ENCODE measurements around the gene P3H3.

The P3H3 gene

GRCh38 chr12:6826734-6827436, 1.3 kb upstream of the P3H3 start:
- DNase-seq (ENCODE audit: low read depth in 2 of 2), result no peak

GRCh38 chr12:6827437-6827911, 733 bp upstream of the P3H3 start:
- peak in 1 of 2 donors; percentile 26 for DNase-seq (ENCODE audit: low read depth in 2 of 2)

DNA sequence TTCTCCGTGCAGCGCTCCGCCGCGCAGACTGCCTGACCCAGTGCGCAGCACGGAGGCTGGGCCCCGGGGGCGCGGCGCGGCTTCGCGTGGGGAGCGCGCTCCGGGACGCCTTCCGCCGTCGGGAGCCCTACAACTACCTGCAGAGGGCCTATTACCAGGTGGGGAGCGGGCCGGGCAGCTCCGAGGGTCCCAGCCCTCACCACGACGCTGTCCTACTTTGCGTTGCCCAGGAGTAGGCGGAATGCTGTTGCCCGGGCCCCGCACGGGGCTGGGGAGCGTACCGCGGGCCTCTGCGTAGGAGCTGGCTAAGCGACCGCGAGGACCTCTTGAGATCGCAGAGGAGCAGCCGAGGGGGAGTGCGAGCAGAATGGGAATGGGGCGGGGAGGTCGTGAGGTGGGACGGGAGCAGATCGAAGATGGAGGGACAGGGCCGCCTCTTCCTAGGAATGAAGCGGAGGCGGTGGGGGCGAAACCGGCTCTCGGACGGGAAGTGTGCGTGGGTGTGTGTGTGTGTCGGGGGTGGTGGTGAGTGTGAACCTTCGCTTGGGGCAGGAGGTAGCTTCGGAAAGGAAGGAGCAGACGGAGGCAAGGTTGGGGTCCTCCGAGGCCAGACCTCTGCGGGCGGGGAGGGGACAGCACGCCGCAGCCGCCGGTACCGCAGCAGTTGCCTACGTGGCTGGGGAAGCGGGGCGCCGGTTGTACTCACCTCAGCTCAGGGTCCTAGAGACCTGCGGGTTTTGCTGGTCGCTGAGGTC, 751 bp downstream of the P3H3 start:
- peak in 1 of 2 donors; percentile 35 for DNase-seq (ENCODE audit: low read depth in 2 of 2)

DNA sequence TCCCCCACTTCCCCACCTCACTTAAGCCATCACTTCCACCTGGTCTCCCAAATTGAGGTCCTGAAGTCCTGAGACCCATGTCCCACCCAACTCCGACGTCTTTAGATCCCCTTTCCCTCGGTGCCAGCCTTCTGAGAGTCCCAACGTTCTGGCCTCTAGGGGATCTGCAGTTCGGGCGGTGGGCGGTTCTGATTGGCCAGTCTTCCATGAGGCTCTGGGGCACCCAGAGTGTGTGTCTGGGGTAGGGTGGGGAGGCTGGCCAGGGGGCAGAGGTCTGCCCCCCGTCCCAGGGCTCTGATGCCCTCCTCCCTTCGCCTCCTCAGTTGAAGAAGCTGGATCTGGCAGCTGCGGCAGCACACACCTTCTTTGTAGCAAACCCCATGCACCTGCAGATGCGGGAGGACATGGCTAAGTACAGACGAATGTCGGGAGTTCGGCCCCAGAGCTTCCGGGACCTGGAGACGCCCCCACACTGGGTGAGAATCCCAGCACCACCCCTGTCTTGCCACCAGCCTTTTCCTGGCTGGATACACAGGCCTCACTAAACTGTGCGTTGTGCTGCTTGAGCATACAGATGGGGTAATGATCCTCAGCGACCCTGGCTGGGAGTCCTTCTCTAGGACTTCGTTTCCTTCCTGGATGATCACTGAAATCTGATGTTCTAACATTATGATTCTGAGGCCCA, 1.5 kb downstream of the P3H3 start:
- no peak for DNase-seq (ENCODE audit: low read depth in 2 of 2)

DNA sequence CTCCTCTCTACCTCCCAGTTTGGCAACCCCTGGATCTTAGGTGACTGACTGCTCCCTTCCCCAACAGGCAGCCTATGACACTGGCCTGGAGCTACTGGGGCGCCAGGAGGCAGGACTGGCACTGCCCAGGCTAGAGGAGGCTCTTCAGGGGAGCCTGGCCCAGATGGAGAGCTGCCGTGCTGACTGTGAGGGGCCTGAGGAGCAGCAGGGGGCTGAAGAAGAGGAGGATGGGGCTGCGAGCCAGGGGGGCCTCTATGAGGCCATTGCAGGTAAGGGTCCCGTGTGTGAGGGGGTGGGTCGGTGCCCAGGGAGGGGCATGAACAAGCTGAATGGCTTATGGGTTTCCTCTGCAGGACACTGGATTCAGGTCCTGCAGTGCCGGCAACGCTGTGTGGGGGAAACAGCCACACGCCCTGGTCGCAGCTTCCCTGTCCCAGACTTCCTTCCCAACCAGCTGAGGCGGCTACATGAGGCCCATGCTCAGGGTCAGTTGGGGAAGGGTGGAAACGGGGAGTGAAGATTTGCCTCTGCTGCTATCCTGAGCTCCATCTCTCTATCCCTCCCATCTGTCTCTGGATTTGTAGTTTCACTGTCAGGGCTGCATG, 2.2 kb downstream of the P3H3 start:
- DNase-seq (ENCODE audit: low read depth in 2 of 2), result no peak

- DNase-seq (ENCODE audit: low read depth in 2 of 2), result no peak
Measured at GRCh38 chr12:6830999-6831398, 2.8 kb downstream of the P3H3 start.

- DNase-seq (ENCODE audit: low read depth in 2 of 2), result no peak
Measured at GRCh38 chr12:6831450-6831995, 3.3 kb downstream of the P3H3 start.

DNA sequence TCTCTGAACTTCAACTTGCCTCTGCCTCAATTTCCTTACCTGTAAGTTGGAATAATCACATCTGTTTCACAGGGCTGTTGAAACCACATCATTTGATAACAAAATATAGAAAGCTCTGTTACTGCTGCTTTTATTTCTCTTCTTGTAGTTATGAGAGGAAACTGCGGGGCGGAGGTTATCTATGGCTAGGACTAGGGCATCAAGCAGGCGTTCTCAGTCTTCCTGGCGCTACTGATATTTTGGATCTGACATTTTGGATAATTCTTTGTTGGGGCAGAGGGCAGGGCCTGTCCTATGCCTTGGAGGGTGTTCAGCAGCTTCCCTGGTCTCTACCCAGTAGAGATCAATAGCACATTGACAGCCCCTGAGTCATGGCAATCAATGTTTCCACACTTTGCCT, 3.9 kb downstream of the P3H3 start:
- no peak for DNase-seq (ENCODE audit: low read depth in 2 of 2)

DNA sequence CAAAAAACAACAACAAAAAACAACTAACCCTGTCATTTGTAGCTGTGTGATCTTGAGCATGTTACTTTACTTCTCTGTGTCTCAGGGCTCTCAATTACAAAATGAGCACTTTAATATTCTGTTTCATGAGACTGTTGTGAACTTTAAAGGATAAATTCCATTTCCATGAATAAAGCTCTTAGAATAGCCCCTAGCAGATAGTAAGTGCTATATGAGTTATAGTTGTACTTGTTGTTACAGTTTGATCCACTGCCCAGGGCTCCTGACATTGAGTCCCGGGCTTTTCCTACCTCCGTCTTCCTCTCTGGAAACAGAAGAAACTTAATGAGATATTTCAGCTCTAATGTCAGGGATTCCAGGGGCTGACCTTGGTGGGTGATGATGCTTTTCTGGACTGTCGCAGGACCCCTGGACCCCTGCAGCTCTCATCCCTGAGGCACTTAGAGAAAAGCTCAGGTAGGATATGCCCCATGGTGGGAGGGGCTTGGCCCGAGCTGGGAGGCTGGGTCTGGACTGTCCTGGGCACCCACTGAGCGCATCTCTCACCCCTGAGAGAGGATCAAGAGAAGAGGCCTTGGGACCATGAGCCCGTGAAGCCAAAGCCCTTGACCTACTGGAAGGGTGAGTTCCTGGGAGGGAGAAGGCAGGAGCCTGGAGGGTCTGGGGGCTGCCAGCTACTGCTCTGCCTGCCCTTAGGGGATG, 5.1 kb downstream of the P3H3 start:
- no peak for DNase-seq (ENCODE audit: low read depth in 2 of 2)

- DNase-seq (ENCODE audit: low read depth in 2 of 2), result no peak
Measured at GRCh38 chr12:6834254-6834653, 6.0 kb downstream of the P3H3 start.

DNA sequence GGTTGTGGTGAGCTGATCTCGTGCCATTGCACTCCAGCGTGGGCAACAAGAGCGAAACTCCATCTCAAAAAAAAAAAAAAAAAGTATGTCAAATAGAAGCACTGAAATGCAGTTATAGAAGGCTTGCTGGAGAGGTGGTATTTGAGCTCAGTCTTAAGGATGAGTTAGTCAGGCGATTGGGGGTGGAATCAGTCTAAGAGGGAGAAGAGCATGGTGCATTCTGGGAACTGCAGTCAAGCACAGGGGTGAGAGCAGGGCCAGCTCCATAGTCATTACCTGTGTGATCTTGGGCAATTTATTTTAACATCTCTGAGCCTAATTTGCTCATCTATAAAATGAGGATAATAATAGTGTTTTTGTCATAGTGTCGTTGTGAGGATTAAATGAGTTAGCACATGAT, 6.7 kb downstream of the P3H3 start:
- no peak for DNase-seq (ENCODE audit: low read depth in 2 of 2)

DNA sequence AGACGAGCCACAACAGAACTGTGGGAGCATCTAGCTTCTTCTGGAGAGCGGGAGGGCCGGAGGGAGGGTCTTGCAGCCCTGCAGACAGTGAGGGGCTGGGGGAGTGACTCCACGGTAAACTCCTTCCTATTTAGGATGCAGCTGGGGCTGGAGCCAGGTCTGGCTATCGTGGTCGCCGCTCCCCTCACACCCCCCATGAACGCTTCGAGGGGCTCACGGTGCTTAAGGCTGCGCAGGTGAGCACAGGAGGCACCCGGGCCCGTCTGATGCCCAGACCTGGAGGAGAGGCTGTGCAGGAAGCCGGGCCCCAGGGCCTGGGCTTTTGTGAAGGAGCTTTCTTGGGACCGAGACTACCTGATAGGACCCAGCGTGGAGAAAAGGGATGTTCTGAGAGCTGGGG, 8.6 kb downstream of the P3H3 start:
- DNase-seq (ENCODE audit: low read depth in 2 of 2), result no peak

DNA sequence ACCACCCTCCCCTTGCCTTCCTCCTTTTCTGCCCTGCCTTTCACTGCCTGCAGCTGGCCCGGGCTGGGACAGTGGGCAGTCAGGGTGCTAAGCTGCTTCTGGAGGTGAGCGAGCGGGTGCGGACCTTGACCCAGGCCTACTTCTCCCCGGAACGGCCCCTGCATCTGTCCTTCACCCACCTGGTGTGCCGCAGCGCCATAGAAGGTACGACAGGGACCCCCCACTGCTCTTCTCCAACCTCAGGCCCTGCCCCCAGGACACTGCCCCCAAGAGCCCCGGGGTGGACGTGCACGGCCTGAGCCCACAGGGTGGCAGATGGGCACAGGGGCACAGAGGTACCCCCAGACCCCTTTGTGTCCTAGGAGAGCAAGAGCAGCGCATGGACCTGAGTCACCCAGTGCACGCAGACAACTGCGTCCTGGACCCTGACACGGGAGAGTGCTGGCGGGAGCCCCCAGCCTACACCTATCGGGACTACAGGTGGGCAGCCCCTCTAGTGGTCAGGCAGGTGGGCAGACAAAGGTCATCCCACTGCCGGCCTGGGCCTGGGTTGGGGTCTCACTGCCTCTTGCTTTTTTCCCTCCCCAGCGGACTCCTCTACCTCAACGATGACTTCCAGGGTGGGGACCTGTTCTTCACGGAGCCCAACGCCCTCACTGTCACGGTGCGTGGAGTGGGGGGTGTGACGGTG, 9.3 kb downstream of the P3H3 start:
- DNase-seq (ENCODE audit: low read depth in 2 of 2), result no peak

DNA sequence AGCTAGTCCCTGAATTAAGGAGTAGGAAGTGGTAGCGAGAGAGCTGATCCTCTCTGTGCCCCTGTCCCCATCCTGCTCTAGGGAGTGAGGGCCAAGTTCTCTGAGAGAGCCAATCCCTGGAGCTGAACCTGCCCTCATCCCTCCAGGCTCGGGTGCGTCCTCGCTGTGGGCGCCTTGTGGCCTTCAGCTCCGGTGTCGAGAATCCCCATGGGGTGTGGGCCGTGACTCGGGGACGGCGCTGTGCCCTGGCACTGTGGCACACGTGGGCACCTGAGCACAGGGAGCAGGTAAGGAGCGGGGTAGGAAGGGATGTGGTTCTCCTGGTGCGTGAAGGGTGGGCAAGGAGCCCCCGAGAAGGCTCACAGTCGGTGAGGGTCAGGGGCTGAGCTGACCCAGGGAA, 10.6 kb downstream of the P3H3 start:
- no peak for DNase-seq (ENCODE audit: low read depth in 2 of 2)

- no peak for DNase-seq (ENCODE audit: low read depth in 2 of 2)
Measured at GRCh38 chr12:6839482-6840201, 11.4 kb downstream of the P3H3 start.

DNA sequence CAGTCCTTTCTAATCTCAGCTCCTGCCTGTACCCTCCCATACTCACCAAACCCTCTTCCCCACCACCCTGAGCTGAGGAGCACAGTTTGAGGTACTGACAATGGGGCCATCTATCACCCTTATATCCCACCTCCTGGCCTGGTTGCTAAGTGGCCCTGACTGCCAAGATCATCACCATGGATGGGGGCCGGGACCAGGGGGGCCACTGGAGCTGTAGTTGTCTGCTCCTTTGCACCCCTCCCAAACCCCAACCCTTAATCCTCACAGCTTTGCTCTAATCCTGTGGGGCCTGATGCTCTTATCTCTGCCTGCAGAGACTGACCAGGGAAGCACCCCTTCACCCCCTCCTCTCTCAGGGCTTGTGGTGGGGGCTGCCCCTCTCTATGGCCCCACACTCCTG, 12.1 kb downstream of the P3H3 start:
- DNase-seq (ENCODE audit: low read depth in 2 of 2), result no peak

DNA sequence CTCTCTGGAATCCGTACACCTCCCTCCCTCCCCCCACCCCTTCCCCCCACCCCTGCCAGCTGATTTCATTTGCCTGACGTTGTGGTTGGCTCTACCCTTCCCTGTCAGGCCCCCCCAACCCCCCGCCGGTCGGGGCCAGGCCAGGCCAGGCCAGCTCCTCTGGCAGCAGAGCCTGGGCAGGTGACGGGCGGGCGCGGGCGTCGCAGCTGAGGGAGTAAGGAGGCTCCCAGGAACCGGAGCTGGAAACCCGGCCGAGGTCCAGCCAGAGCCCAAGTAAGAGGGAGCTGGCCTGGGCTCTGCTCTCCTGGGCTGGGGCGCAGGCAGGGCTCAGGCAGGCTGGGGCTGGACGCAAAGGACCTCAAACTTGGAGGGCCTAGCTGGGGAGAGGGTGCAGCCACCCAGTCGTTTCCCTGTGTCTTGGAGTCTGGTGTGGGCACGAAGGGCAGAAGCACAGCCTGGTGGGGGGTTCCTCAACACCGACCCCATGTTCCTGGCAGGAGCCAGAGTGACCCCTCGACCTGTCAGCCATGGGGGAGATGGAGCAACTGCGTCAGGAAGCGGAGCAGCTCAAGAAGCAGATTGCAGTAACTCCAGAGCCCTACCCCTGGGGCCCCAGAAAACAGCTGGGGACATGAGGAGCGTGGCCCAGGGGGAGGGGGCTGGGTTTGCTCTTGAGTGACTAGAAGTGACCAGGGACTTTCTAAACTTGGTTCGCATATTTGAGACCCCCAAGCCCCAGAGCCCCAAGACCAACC, 12.7 kb downstream of the P3H3 start, which contains the start of gene GNB3:
Gene GNB3 (plus strand): TSS at position 165 of the 755 bp plus-strand sequence. CDS start 363 bp downstream, at position 528.
- DNase-seq (ENCODE audit: low read depth in 2 of 2), result no peak

GRCh38 chr12:6842075-6842474, 13.9 kb downstream of the P3H3 start:
- DNase-seq (ENCODE audit: low read depth in 2 of 2), result no peak

Data from stimulated activated CD8-positive, alpha-beta memory T cell treated with anti-CD3 and anti-CD28 coated beads, Interleukin-7, amount 100 ng/mL, for 4 hours (primary cell).